A549 (cell line): ENCODE data around the gene NIPBL. TPM values are rescaled to one million over a fixed set of nuclear protein-coding genes. Genes with fewer than 3 reads are reported as not detected.

Experiments
- ATAC-seq, 2 experiments: fragments of 200-7000 bp in 1 of 2; fragments of >200 bp in 1 of 2; cut with Nextera tagmentation in 1 of 2; cut with Tn5 transposase in 1 of 2; 3 replicates each; pipeline versions ENCODE4 v1.8.0 to v1.9.1; 2018 to 2020; ENCODE audit warnings: mild to moderate bottlenecking in 1 of 2, moderate library complexity in 1 of 2
- CTCF ChIA-PET: fragments of 300-600 bp; sonication (Branson Sonifier 250); formaldehyde crosslinking; extraction: SDS; loops from one replicate; lab custom pipeline; 2021; ENCODE audit warnings: antibody characterized with exemption, inconsistent platforms; lab: Yijun Ruan, JAX
- POLR2A ChIA-PET: fragments of 350-600 bp; formaldehyde crosslinking; extraction: SDS; loops from one replicate; lab custom pipeline; 2021; ENCODE audit warnings: antibody characterized with exemption, inconsistent platforms; lab: Yijun Ruan, JAX
- DNase-seq, 2 experiments: peaks; one replicate each; pipeline versions ENCODE4 v3.0.0 to v3.0.0-alpha.2; 2011 to 2016; ENCODE audit warnings: low read depth in 1 of 2, low spot score in 1 of 2
- FAIRE-seq: peaks from 2 replicates; lab custom pipeline; 2011; peaks lifted over from hg19 to GRCh38; lab: Jason Lieb, UNC
- H3K27ac ChIP-seq, 2 experiments: fragments of >200 bp; sonication (Bioruptor Twin); formaldehyde crosslinking; 3 replicates each; pipeline ENCODE4 v1.5.1; 2016 to 2017
- H3K4me1 ChIP-seq: fragments of >200 bp; sonication (Bioruptor Twin); formaldehyde crosslinking; 3 replicates; pipeline ENCODE4 v1.6.1; 2016
- H3K4me2 ChIP-seq: fragments of >200 bp; sonication (Bioruptor Twin); formaldehyde crosslinking; 3 replicates; pipeline ENCODE4 v1.6.1; 2016
- H3K4me3 ChIP-seq: fragments of >200 bp; sonication (Bioruptor Twin); formaldehyde crosslinking; 3 replicates; pipeline ENCODE4 v1.5.1; 2016
- H3K9me3 ChIP-seq: fragments of >200 bp; sonication (Bioruptor Twin); formaldehyde crosslinking; 3 replicates; pipeline ENCODE4 v1.6.1; 2016
- BHLHE40 ChIP-seq: IDR thresholded peaks from 2 replicates; pipeline ENCODE4 v1.6.1; 2012; ENCODE audit warnings: low read depth, low read length, inconsistent platforms
- CEBPB ChIP-seq, 2 experiments: fragments of >200 bp in 1 of 2; sonication (Bioruptor Twin) in 1 of 2; formaldehyde crosslinking in 1 of 2; IDR thresholded peaks; 2 replicates each; pipeline ENCODE4 v1.6.1; 2012 to 2016
- CHD4 ChIP-seq: fragments of 200-600 bp; sonication (generic); IDR thresholded peaks from 2 replicates; pipeline ENCODE4 v1.6.1; 2016; ENCODE audit warnings: antibody characterized with exemption, mild to moderate bottlenecking, borderline replicate concordance
- EP300 ChIP-seq, 2 experiments: fragments of >200 bp; sonication (Bioruptor Twin); formaldehyde crosslinking; IDR thresholded peaks; 2 replicates in 1 of 2; 3 replicates in 1 of 2; pipeline ENCODE4 v1.6.1; 2016 to 2017
- FOSL2 ChIP-seq, 2 experiments: fragments of 450-650 bp in 1 of 2; fragments of >200 bp in 1 of 2; sonication (Bioruptor Twin) in 1 of 2; formaldehyde crosslinking; IDR thresholded peaks; 2 replicates each; pipeline versions ENCODE4 v1.5.0 to v1.6.1; 2016 to 2020; ENCODE audit warnings: mild to moderate bottlenecking in 1 of 2, moderate library complexity in 1 of 2
- GATA3 ChIP-seq: IDR thresholded peaks from 2 replicates; pipeline ENCODE4 v1.6.1; 2012; ENCODE audit warnings: borderline replicate concordance
- HDAC2 ChIP-seq: fragments of 200-600 bp; sonication (generic); IDR thresholded peaks from 2 replicates; pipeline ENCODE4 v1.6.1; 2016
- HEYL ChIP-seq: fragments of 250-450 bp; sonication (Bioruptor Pico); IDR thresholded peaks from 2 replicates; pipeline ENCODE4 v1.8.0; 2021; ENCODE audit warnings: mild to moderate bottlenecking, moderate library complexity
- HOXB13 ChIP-seq: fragments of 250-450 bp; sonication (Bioruptor Pico); IDR thresholded peaks from 2 replicates; pipeline ENCODE4 v1.5.0; 2020; ENCODE audit warnings: low read depth, mild to moderate bottlenecking, moderate library complexity
- HOXB5 ChIP-seq: fragments of 250-450 bp; sonication (Bioruptor Pico); IDR thresholded peaks from 2 replicates; pipeline ENCODE4 v1.5.0; 2020; ENCODE audit warnings: mild to moderate bottlenecking, moderate library complexity
- KDM1A ChIP-seq: fragments of 200-600 bp; sonication (generic); IDR thresholded peaks from 2 replicates; pipeline ENCODE4 v1.6.1; 2016; ENCODE audit warnings: low read depth, mild to moderate bottlenecking
- KDM5A ChIP-seq: fragments of 200-600 bp; sonication (generic); IDR thresholded peaks from 2 replicates; pipeline ENCODE4 v1.6.1; 2016; ENCODE audit warnings: antibody characterized with exemption, mild to moderate bottlenecking
- MAFK ChIP-seq: fragments of 450-650 bp; IDR thresholded peaks from 2 replicates; pipeline ENCODE4 v1.6.1; 2014; ENCODE audit not compliant: partially characterized antibody
- NFE2L2 ChIP-seq: fragments of 150-350 bp; conservative IDR thresholded peaks from 2 replicates; pipeline ENCODE4 v1.6.1; 2014; ENCODE audit warnings: low read length
- NPAS2 ChIP-seq: fragments of 250-450 bp; sonication (Bioruptor Pico); IDR thresholded peaks from 2 replicates; pipeline ENCODE4 v1.8.0; 2022; ENCODE audit warnings: mild to moderate bottlenecking, moderate library complexity, borderline replicate concordance
- PHF8 ChIP-seq: fragments of 200-600 bp; sonication (generic); IDR thresholded peaks from 2 replicates; pipeline ENCODE4 v1.6.1; 2016; ENCODE audit warnings: low read depth, mild to moderate bottlenecking, antibody characterized with exemption, moderate library complexity, borderline replicate concordance
- RAD21 ChIP-seq, 2 experiments: fragments of >200 bp in 1 of 2; sonication (Bioruptor Twin) in 1 of 2; formaldehyde crosslinking in 1 of 2; IDR thresholded peaks in 1 of 2; conservative IDR thresholded peaks in 1 of 2; 2 replicates in 1 of 2; 3 replicates in 1 of 2; pipeline ENCODE4 v1.6.1; 2012 to 2018; ENCODE audit warnings: inconsistent platforms in 1 of 2
- RCOR1 ChIP-seq: fragments of 150-350 bp; IDR thresholded peaks from 2 replicates; pipeline ENCODE4 v1.6.1; 2014; ENCODE audit warnings: antibody characterized with exemption, low read length, low read depth
- SMC3 ChIP-seq: fragments of >200 bp; sonication (Bioruptor Twin); formaldehyde crosslinking; IDR thresholded peaks from 3 replicates; pipeline ENCODE4 v1.6.1; 2018; ENCODE audit warnings: inconsistent platforms
- TFCP2L1 ChIP-seq: fragments of 250-450 bp; sonication (Bioruptor Pico); IDR thresholded peaks from 2 replicates; pipeline ENCODE4 v1.5.0; 2021; ENCODE audit warnings: mild to moderate bottlenecking
- TP53 ChIP-seq: fragments of 250-450 bp; sonication (Bioruptor Pico); IDR thresholded peaks from 2 replicates; pipeline ENCODE4 v1.5.0; 2021; ENCODE audit warnings: mild to moderate bottlenecking, moderate library complexity
- ZC3H11A ChIP-seq: fragments of 450-650 bp; IDR thresholded peaks from 2 replicates; pipeline ENCODE4 v1.6.1; 2014; ENCODE audit warnings: antibody characterized with exemption, mild to moderate bottlenecking
- ZNF302 ChIP-seq: fragments of 250-450 bp; sonication (Bioruptor Pico); IDR thresholded peaks from 2 replicates; pipeline ENCODE4 v1.9.0; 2021; ENCODE audit warnings: inconsistent platforms, mild to moderate bottlenecking, moderate library complexity
- WGBS: methylation state at CpG from one replicate; pipeline ENCODE4 v1.1.6; 2017; ENCODE audit errors: missing lambda C conversion rate; 5-methylcytosine and 5-hydroxymethylcytosine counted together
- polyA plus RNA-seq, 4 experiments: library from polyadenylated mRNA; depleted of rRNA in 3 of 4; stranded (reverse); fragments of >200 nt; fragmentation: RNase III in 1 of 4; extraction: RNeasy Plus Mini Kit Qiagen cat#74134 plus additional on column Dnase treatment in 1 of 4; gene quantifications; 2 replicates in 3 of 4; 3 replicates in 1 of 4; pipeline ENCODE4 v1.2.3, GENCODE V29; 2011 to 2017
- TF ChIP-seq, protein P1 (sequence below): IDR thresholded peaks from 2 replicates; pipeline ENCODE4 v1.6.1; 2012
- TF ChIP-seq, protein P2 (sequence below): fragments of >200 bp; sonication (Bioruptor Twin); formaldehyde crosslinking; IDR thresholded peaks from 3 replicates; pipeline ENCODE4 v1.5.1; 2016
- TF ChIP-seq, protein P3 (sequence below): fragments of 450-650 bp; IDR thresholded peaks from 2 replicates; pipeline ENCODE4 v1.6.1; 2014; ENCODE audit warnings: antibody characterized with exemption
- TF ChIP-seq, protein P4 (sequence below): fragments of 150-350 bp; IDR thresholded peaks from 2 replicates; pipeline ENCODE4 v1.6.1; 2014; ENCODE audit warnings: low read depth, mild to moderate bottlenecking, low read length

The NIPBL gene
- polyA plus RNA-seq, 2 of the 4 experiments (the other 2 are of a cell fraction) = 12.4 to 33.4 TPM

DNA sequence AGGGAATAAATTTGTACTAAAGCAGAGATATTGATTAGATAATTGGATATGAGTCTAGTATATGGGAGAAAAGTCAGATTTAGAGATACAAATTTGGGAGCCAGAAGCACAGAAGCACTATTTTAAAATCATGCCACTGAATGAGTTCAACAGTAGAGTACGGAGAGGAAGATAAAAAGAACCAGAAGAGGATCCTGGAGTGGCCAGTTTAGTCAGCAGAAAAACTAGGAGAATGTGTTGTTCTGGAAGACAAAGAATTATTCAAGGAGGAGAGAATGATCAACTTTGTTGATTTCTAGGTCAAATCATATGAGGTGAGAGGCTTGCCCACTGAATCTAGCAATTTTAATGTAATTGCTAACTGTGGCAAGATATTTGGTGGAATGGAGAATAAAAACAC lies 67.0 kb downstream of the NIPBL start:
- FAIRE-seq (no peak), DNase-seq (no peak), ATAC-seq (no peak)
- TF ChIP-seq, protein P1, sequence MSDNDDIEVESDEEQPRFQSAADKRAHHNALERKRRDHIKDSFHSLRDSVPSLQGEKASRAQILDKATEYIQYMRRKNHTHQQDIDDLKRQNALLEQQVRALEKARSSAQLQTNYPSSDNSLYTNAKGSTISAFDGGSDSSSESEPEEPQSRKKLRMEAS = no peak
- no peak for TF ChIP-seq KDM5A
- TF ChIP-seq HDAC2 = no peak
- no peak for TF ChIP-seq HEYL
- CTCF ChIA-PET = no interaction called here
- POLR2A ChIA-PET = no interaction called here
- WGBS = 76% methylated on average over 1 of the region's 1 CpG
- no peak overlapping the region for H3K27ac ChIP-seq
- no peaks in the 10 kb centered on the region for H3K9me3 ChIP-seq
- H3K4me2 ChIP-seq = no peak overlapping the region
- H3K4me1 ChIP-seq = peaks cover 40% of the 10 kb centered on the region
- H3K4me3 ChIP-seq = no peak overlapping the region

DNA sequence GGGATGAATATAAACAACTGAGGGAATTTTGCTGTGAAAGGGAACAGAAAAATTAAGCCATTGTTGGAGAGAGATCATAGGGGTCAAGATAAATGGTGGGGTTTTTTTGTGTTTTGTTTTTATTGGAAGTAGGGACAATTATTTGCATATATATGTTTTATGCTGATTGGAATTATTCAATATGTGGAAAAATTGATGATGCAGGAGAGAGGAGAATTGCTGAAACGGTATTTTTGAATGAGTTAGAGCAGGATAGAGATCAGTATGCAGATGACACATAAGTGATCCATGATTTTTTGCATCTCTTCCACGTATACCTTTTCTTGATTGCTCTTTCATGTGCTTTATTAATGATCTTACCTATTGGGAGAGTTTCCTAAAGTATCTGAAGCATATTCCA lies 67.5 kb downstream of the NIPBL start:
- 51% methylated on average over 2 of the region's 2 CpGs for WGBS
- no peak overlapping the region for H3K4me3 ChIP-seq
- no peak for TF ChIP-seq ZNF302 (CRISPR knock-in tag)
- no peak for TF ChIP-seq RCOR1
- peak; percentile 69 for TF ChIP-seq MAFK
- ATAC-seq (no peak), FAIRE-seq (no peak), DNase-seq (no peak)
- no peaks in the 10 kb centered on the region for H3K9me3 ChIP-seq
- peaks cover 45% of the 10 kb centered on the region for H3K4me1 ChIP-seq
- no peak overlapping the region for H3K27ac ChIP-seq
- CTCF ChIA-PET = interaction anchor here (0.6 kb wide), 2 partner anchors 9 to 52 kb away, joined by 3 read pairs; no protein-coding TSS in a partner anchor
- H3K4me2 ChIP-seq = no peak overlapping the region
- POLR2A ChIA-PET = no interaction called here

DNA sequence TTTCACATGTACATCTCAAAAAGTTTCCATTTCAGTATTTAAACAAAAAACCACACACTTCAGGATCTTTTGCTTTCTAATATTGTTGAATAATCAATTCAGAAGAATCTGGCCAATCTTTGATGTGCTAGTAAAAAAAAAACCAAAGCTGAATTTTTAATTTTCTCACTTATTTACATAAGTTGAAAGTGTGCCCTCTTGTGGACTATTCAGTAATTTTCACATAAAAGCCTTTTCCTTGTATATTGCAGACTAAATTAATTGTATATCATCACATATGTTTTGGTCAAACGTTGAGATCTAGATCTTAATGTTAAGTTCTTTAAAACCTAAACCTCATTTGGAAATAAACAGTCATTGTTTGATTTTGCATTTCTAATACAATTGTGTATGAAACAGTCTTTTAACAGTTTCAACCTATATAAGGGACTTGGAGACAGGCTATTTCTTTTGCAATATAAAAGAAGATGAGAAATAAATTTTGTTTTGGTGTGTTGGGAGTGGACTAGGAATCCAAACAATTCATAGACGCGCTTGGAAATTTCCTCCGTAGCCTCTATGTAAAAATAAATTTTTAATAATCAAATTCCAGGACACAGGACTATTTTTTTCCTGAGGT lies 68.1 kb downstream of the NIPBL start:
- ATAC-seq (no peak), FAIRE-seq (peak; percentile 84), DNase-seq (peak in 1 of 2 experiments; percentile 74)
- 70% methylated on average over 4 of the region's 4 CpGs for WGBS
- TF ChIP-seq RAD21 (conservative IDR thresholded peaks at IDR 0.05 in 1 of 2, IDR thresholded peaks at IDR 0.05 in 1 of 2) (peak; percentile 38 to 39; a peak in 4 of 5 replicates), SMC3 (peak; percentile 50), BHLHE40 (no peak)
- TF ChIP-seq, protein P2, sequence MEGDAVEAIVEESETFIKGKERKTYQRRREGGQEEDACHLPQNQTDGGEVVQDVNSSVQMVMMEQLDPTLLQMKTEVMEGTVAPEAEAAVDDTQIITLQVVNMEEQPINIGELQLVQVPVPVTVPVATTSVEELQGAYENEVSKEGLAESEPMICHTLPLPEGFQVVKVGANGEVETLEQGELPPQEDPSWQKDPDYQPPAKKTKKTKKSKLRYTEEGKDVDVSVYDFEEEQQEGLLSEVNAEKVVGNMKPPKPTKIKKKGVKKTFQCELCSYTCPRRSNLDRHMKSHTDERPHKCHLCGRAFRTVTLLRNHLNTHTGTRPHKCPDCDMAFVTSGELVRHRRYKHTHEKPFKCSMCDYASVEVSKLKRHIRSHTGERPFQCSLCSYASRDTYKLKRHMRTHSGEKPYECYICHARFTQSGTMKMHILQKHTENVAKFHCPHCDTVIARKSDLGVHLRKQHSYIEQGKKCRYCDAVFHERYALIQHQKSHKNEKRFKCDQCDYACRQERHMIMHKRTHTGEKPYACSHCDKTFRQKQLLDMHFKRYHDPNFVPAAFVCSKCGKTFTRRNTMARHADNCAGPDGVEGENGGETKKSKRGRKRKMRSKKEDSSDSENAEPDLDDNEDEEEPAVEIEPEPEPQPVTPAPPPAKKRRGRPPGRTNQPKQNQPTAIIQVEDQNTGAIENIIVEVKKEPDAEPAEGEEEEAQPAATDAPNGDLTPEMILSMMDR = peak; percentile 66
- ChIA-PET POLR2A (no interaction called here), CTCF (interaction anchor here (0.6 to 2.4 kb wide), 4 partner anchors 8 to 51 kb away, joined by 3 to 7 read pairs (median 3); no protein-coding TSS in a partner anchor)
- H3K4me3 ChIP-seq = no peak overlapping the region
- H3K27ac ChIP-seq = no peak overlapping the region
- peaks cover 46% of the 10 kb centered on the region for H3K4me1 ChIP-seq
- no peaks in the 10 kb centered on the region for H3K9me3 ChIP-seq
- H3K4me2 ChIP-seq = no peak overlapping the region

DNA sequence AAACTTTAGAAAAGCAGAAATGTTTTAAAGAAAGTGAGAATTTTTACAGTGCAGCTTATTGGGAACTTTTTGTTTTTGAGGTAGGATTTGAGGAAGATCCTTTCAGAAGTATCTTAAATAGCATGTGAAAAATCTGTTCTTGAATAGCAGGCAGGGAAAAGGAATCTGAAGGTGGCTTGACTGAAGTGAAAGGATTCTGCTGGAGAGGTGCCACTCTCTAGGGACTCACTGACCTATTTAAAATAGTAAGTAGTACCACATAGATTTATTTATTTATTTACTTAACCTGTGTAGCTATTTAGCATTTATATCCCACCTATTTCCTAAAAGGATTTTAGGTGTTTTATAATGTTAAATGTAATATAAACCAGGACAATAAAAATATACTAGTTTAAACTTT lies 69.1 kb downstream of the NIPBL start:
- no peak for FAIRE-seq
- POLR2A ChIA-PET = no interaction called here
- no peak for DNase-seq
- CTCF ChIA-PET = interaction anchor here (0.8 to 2.4 kb wide), 7 partner anchors 9 to 69 kb away, joined by 3 to 7 read pairs (median 3); partner anchors contain the start of gene NIPBL
- Histone ChIP-seq H3K4me1 (peaks cover 46% of the 10 kb centered on the region), H3K4me2 (no peak overlapping the region), H3K9me3 (no peaks in the 10 kb centered on the region), H3K4me3 (no peak overlapping the region), H3K27ac (no peak overlapping the region)
- TF ChIP-seq CHD4 = no peak
- TF ChIP-seq, protein P3, sequence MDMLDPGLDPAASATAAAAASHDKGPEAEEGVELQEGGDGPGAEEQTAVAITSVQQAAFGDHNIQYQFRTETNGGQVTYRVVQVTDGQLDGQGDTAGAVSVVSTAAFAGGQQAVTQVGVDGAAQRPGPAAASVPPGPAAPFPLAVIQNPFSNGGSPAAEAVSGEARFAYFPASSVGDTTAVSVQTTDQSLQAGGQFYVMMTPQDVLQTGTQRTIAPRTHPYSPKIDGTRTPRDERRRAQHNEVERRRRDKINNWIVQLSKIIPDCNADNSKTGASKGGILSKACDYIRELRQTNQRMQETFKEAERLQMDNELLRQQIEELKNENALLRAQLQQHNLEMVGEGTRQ = no peak
- TF ChIP-seq KDM1A = no peak
- no peak for TF ChIP-seq ZNF302 (CRISPR knock-in tag)
- TF ChIP-seq TFCP2L1 (CRISPR knock-in tag) = no peak
- TF ChIP-seq TP53 (CRISPR knock-in tag) = no peak
- no peak for TF ChIP-seq RCOR1
- TF ChIP-seq PHF8 = no peak
- no peak for TF ChIP-seq CEBPB (IDR thresholded peaks at IDR 0.05)
- TF ChIP-seq, protein P4, sequence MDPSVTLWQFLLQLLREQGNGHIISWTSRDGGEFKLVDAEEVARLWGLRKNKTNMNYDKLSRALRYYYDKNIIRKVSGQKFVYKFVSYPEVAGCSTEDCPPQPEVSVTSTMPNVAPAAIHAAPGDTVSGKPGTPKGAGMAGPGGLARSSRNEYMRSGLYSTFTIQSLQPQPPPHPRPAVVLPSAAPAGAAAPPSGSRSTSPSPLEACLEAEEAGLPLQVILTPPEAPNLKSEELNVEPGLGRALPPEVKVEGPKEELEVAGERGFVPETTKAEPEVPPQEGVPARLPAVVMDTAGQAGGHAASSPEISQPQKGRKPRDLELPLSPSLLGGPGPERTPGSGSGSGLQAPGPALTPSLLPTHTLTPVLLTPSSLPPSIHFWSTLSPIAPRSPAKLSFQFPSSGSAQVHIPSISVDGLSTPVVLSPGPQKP = no peak
- no peak for TF ChIP-seq HEYL
- no peak for TF ChIP-seq GATA3
- no peak for TF ChIP-seq NFE2L2
- TF ChIP-seq NPAS2 (CRISPR knock-in tag) = no peak
- TF ChIP-seq FOSL2 (IDR thresholded peaks at IDR 0.05) = no peak
- TF ChIP-seq FOSL2 (CRISPR knock-in tag; IDR thresholded peaks at IDR 0.05) = no peak
- no peak for TF ChIP-seq ZC3H11A
- TF ChIP-seq HOXB13 (CRISPR knock-in tag) = no peak
- TF ChIP-seq HOXB5 (CRISPR knock-in tag) = no peak
- TF ChIP-seq MAFK = no peak
- no peak for TF ChIP-seq EP300 (IDR thresholded peaks at IDR 0.05)
- no peak for ATAC-seq
